A673 (cell line): ENCODE data around the gene OMD.

Experiments
- EZH2 ChIP-seq: fragments of 200-600 bp; sonication (generic); IDR thresholded peaks from 2 replicates; pipeline ENCODE4 v1.6.1; 2017; ENCODE audit warnings: borderline replicate concordance, low read depth, mild to moderate bottlenecking, mixed read lengths, antibody characterized with exemption, low read length; ENCODE audit not compliant: poor library complexity, severe bottlenecking
- TF ChIP-seq, protein P1 (sequence below): fragments of 300-800, 200-600 bp; sonication (generic); conservative IDR thresholded peaks from 2 replicates; pipeline ENCODE4 v1.5.1; 2017; ENCODE audit warnings: low read depth, mild to moderate bottlenecking, antibody characterized with exemption, low read length, moderate library complexity, mixed read lengths

DNA sequence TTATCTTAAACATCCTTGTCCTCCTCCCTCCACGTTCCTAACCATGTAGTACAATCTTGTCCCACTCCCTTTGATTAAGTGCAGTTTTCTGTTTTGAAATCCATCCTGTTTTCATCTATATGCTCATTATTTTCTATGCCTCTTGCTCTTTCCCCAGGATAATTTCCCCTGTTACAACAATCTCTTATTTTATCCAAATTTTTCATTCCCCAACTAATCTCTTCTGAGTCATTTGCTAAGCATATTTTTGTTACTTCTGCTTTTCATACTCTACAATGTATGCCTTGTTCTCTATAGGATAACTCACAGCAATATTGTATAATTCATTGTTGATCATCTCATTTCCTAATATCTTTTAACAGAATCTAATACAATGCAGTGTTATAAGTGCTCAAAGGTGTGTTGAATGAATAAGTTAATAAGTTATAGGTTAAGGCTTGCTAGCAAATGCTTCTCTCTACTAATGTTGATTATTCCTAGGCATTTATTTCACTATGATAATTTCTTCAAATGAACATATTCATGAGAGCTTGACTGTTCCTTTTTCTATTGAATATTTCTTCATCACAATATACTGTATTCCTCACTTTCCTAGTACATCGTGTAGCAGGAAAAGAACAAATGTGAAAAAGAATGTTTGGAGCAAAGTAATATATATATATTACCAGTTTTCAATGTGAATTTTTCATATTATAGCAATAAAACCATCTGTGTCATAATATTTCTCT lies 1.5 kb downstream of the OMD start:
- TF ChIP-seq EZH2 = no peak
- TF ChIP-seq, protein P1, sequence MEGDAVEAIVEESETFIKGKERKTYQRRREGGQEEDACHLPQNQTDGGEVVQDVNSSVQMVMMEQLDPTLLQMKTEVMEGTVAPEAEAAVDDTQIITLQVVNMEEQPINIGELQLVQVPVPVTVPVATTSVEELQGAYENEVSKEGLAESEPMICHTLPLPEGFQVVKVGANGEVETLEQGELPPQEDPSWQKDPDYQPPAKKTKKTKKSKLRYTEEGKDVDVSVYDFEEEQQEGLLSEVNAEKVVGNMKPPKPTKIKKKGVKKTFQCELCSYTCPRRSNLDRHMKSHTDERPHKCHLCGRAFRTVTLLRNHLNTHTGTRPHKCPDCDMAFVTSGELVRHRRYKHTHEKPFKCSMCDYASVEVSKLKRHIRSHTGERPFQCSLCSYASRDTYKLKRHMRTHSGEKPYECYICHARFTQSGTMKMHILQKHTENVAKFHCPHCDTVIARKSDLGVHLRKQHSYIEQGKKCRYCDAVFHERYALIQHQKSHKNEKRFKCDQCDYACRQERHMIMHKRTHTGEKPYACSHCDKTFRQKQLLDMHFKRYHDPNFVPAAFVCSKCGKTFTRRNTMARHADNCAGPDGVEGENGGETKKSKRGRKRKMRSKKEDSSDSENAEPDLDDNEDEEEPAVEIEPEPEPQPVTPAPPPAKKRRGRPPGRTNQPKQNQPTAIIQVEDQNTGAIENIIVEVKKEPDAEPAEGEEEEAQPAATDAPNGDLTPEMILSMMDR = no peak
